Thoracic aorta (tissue), 2 donors: ENCODE data around the gene DHODH. TPM values are rescaled to one million over a fixed set of nuclear protein-coding genes. Genes with fewer than 3 reads are reported as not detected.

Experiments
- ATAC-seq: fragments of 150-250 bp; one replicate; pipeline ENCODE4 v1.8.0; 2017; ENCODE audit warnings: low read depth; ENCODE audit not compliant: insufficient number of reproducible peaks, low FRiP score
- DNase-seq: peaks from one replicate; pipeline ENCODE4 v3.0.0-alpha.2; 2020; ENCODE audit warnings: low spot score
- H3K27ac ChIP-seq, 2 donors: fragments of 200-600 bp; sonication (generic); 1 replicate in 1 of 2; 2 replicates in 1 of 2; pipeline ENCODE4 v1.5.1; 2016; ENCODE audit warnings: mild to moderate bottlenecking in 2 of 2, moderate library complexity in 2 of 2
- H3K27me3 ChIP-seq: fragments of 200-600 bp; sonication (generic); replicated peaks from 2 replicates; pipeline ENCODE4 v1.6.0; 2016; ENCODE audit warnings: mild to moderate bottlenecking; ENCODE audit not compliant: insufficient read depth
- H3K36me3 ChIP-seq: fragments of 200-600 bp; sonication (generic); one replicate; pipeline ENCODE4 v1.5.1; 2016
- H3K4me1 ChIP-seq, 2 donors: fragments of 200-600 bp; sonication (generic); 1 replicate in 1 of 2; 2 replicates in 1 of 2; pipeline versions ENCODE4 v1.5.1 to v1.6.0; 2016; ENCODE audit warnings: low read depth in 2 of 2, mild to moderate bottlenecking in 1 of 2; ENCODE audit not compliant: control insufficient read depth in 1 of 2
- H3K4me3 ChIP-seq: fragments of 200-600 bp; sonication (generic); 2 replicates; pipeline ENCODE4 v1.5.1; 2016; ENCODE audit warnings: mild to moderate bottlenecking
- H3K9me3 ChIP-seq: fragments of 200-600 bp; sonication (generic); 2 replicates; pipeline ENCODE4 v1.5.1; 2016
- CTCF ChIP-seq: fragments of 200-600 bp; sonication (generic); IDR thresholded peaks from one replicate; pipeline ENCODE4 v1.5.1; 2019; ENCODE audit warnings: antibody characterized with exemption
- total RNA-seq, 2 donors: library from RNA; depleted of rRNA; stranded (reverse); fragments of >200 nt; gene quantifications; one replicate each; pipeline versions ENCODE4 v1.1.0 to v1.2.3, GENCODE V29; 2016

DHODH gene
- total RNA-seq, 2 donors from 2014 or later, result 4.7 to 11.1 TPM

GRCh38 chr16:72021043-72021442 lies 12.5 kb downstream of the DHODH start:
- H3K36me3 ChIP-seq, result peaks cover 24% of the 10 kb centered on the region
- H3K27ac ChIP-seq, result no peak overlapping the region
- H3K27me3 ChIP-seq, result no peaks in the 10 kb centered on the region
- TF ChIP-seq CTCF, result no peak
- ATAC-seq, result no peak
- no peak for DNase-seq
- H3K4me1 ChIP-seq, result no peaks in the 10 kb centered on the region
- no peak overlapping the region for H3K4me3 ChIP-seq
- H3K9me3 ChIP-seq, result no peaks in the 10 kb centered on the region

GRCh38 chr16:72022127-72022526 lies 13.6 kb downstream of the DHODH start:
- DNase-seq, result no peak
- no peak for TF ChIP-seq CTCF
- Histone ChIP-seq H3K4me1 (no peaks in the 10 kb centered on the region), H3K36me3 (peaks cover 24% of the 10 kb centered on the region), H3K27ac (no peak overlapping the region), H3K4me3 (no peak overlapping the region), H3K27me3 (no peaks in the 10 kb centered on the region), H3K9me3 (no peaks in the 10 kb centered on the region)
- ATAC-seq, result no peak

- Histone ChIP-seq H3K4me3 (no peak overlapping the region), H3K36me3 (peaks cover 22% of the 10 kb centered on the region), H3K9me3 (no peaks in the 10 kb centered on the region), H3K27ac (no peak overlapping the region), H3K27me3 (no peaks in the 10 kb centered on the region), H3K4me1 (no peaks in the 10 kb centered on the region)
- no peak for DNase-seq
- TF ChIP-seq CTCF, result no peak
- ATAC-seq, result no peak
These were observed 15.4 kb downstream of the DHODH start for GRCh38 chr16:72023962-72024361.

GRCh38 chr16:72024862-72025382 lies 16.4 kb downstream of the DHODH start:
- Histone ChIP-seq H3K27ac (no peak overlapping the region), H3K4me3 (no peak overlapping the region), H3K4me1 (no peaks in the 10 kb centered on the region), H3K36me3 (peaks cover 16% of the 10 kb centered on the region), H3K9me3 (no peaks in the 10 kb centered on the region), H3K27me3 (no peaks in the 10 kb centered on the region)
- TF ChIP-seq CTCF, result no peak
- no peak for ATAC-seq
- DNase-seq, result no peak

- Histone ChIP-seq H3K4me3 (no peak overlapping the region), H3K4me1 (no peaks in the 10 kb centered on the region), H3K36me3 (peaks cover 16% of the 10 kb centered on the region), H3K9me3 (no peaks in the 10 kb centered on the region), H3K27ac (no peak overlapping the region), H3K27me3 (no peaks in the 10 kb centered on the region)
- DNase-seq (no peak), ATAC-seq (no peak)
- TF ChIP-seq CTCF, result no peak
These were observed 17.0 kb downstream of the DHODH start for GRCh38 chr16:72025404-72026114.
